HS-5 (cell line): ENCODE measurements around the gene REC8.
A peak's percentile ranks its signal among the peaks of the same experiment; 100 is the strongest.
"Not testable (repeated sequence)": the region's sequence is repeated elsewhere in the genome, so short reads cannot be mapped to it uniquely, and the experiment has no call there.

Experiments
- DNase-seq: peaks from one replicate; pipeline ENCODE4 v3.0.0-alpha.2; 2012; ENCODE audit warnings: low read depth

REC8 gene

GRCh38 chr14:24204163-24205146 lies 32.6 kb downstream of the REC8 start:
- DNase-seq, result no peak

GRCh38 chr14:24206260-24207103 lies 34.6 kb downstream of the REC8 start:
- no peak for DNase-seq

GRCh38 chr14:24207104-24207551 lies 35.2 kb downstream of the REC8 start:
- no peak for DNase-seq

- no peak for DNase-seq
These were observed 35.7 kb downstream of the REC8 start for GRCh38 chr14:24207625-24208024.

- DNase-seq, result no peak
These were observed 39.4 kb downstream of the REC8 start for GRCh38 chr14:24211311-24211710.

GRCh38 chr14:24212924-24213865 lies 41.3 kb downstream of the REC8 start, which contains the start of gene CHMP4A:
Gene CHMP4A, minus strand, starts transcription at chr14:24213488. Its CDS starts 49 bp downstream, at chr14:24213439.
- DNase-seq, result peak; percentile 85

GRCh38 chr14:24213866-24214662 lies 42.2 kb downstream of the REC8 start:
- DNase-seq, result no peak

- peak; percentile 64 for DNase-seq
These were observed 43.8 kb downstream of the REC8 start, which contains the start of gene MDP1 for GRCh38 chr14:24215495-24216344. Gene MDP1, minus strand, starts transcription at chr14:24216066. Its CDS starts 111 bp downstream, at chr14:24215955.

- no peak for DNase-seq
These were observed 44.4 kb downstream of the REC8 start for GRCh38 chr14:24216345-24216699.

- not testable (repeated sequence) for DNase-seq
These were observed 45.0 kb downstream of the REC8 start for GRCh38 chr14:24216876-24217275.

- no peak for DNase-seq
These were observed 47.2 kb downstream of the REC8 start for GRCh38 chr14:24219080-24219479.

GRCh38 chr14:24219521-24219920 lies 47.6 kb downstream of the REC8 start:
- no peak for DNase-seq

- DNase-seq, result not testable (repeated sequence)
These were observed 51.1 kb downstream of the REC8 start for GRCh38 chr14:24222987-24223386.

GRCh38 chr14:24224618-24225071 lies 52.8 kb downstream of the REC8 start:
- DNase-seq, result peak; percentile 79

- DNase-seq, result no peak
These were observed 54.6 kb downstream of the REC8 start for GRCh38 chr14:24226473-24226872.

- no peak for DNase-seq
These were observed 57.0 kb downstream of the REC8 start for GRCh38 chr14:24228902-24229301.
